HG03280 (cell line): ENCODE measurements around the gene OPRM1.
A peak's percentile ranks its signal among the peaks of the same experiment; 100 is the strongest.
"Not testable (repeated sequence)": the region's sequence is repeated elsewhere in the genome, so short reads cannot be mapped to it uniquely, and the experiment has no call there.

Experiments
- ATAC-seq: cut with Tn5 transposase; IDR thresholded peaks from one replicate; pipeline ENCODE4 v1.9.1; 2021; ENCODE audit warnings: mild to moderate bottlenecking, moderate library complexity; ENCODE audit not compliant: unreplicated experiment

Gene OPRM1

GRCh38 chr6:154236646-154237301 is 197.7 kb downstream of the OPRM1 start:
- no peak for ATAC-seq

- no peak for ATAC-seq
Measured at GRCh38 chr6:154238831-154239230, 199.8 kb downstream of the OPRM1 start.

GRCh38 chr6:154239392-154239791 is 200.4 kb downstream of the OPRM1 start:
- ATAC-seq = no peak

GRCh38 chr6:154241061-154241460 is 202.0 kb downstream of the OPRM1 start:
- not testable (repeated sequence) for ATAC-seq

GRCh38 chr6:154241581-154241980 is 202.5 kb downstream of the OPRM1 start:
- no peak for ATAC-seq

GRCh38 chr6:154242617-154243357 is 203.7 kb downstream of the OPRM1 start:
- no peak for ATAC-seq

- ATAC-seq = no peak
Measured at GRCh38 chr6:154243793-154244750, 205.0 kb downstream of the OPRM1 start.

GRCh38 chr6:154245506-154245905 is 206.5 kb downstream of the OPRM1 start:
- no peak for ATAC-seq

GRCh38 chr6:154246723-154247118 is 207.7 kb downstream of the OPRM1 start:
- no peak for ATAC-seq

- peak; percentile 44 for ATAC-seq
Measured at GRCh38 chr6:154247119-154247861, 208.2 kb downstream of the OPRM1 start.

- ATAC-seq = peak; percentile 66
Measured at GRCh38 chr6:154249499-154250298, 210.7 kb downstream of the OPRM1 start.

GRCh38 chr6:154251116-154251515 is 212.1 kb downstream of the OPRM1 start:
- ATAC-seq = no peak

GRCh38 chr6:154252678-154253077 is 213.6 kb downstream of the OPRM1 start:
- ATAC-seq = no peak

GRCh38 chr6:154257067-154257466 is 218.0 kb downstream of the OPRM1 start:
- no peak for ATAC-seq

GRCh38 chr6:154258064-154258757 is 219.2 kb downstream of the OPRM1 start:
- peak; percentile 68 for ATAC-seq

GRCh38 chr6:154261688-154262397 is 222.8 kb downstream of the OPRM1 start:
- ATAC-seq = no peak

- no peak for ATAC-seq
Measured at GRCh38 chr6:154266560-154267099, 227.6 kb downstream of the OPRM1 start.

- ATAC-seq = no peak
Measured at GRCh38 chr6:154267508-154268106, 228.6 kb downstream of the OPRM1 start.
